Measurements from ENCODE around the gene SERBP1.
A peak's percentile ranks its signal among the peaks of the same experiment; 100 is the strongest.

Gene SERBP1

GRCh38 chr1:67377253-67377652, 52.9 kb downstream of the SERBP1 start:
- Histone ChIP-seq H3K4me3 (ENCODE audit: low read depth, low read length) (no peak overlapping the region), H3K36me3 (ENCODE audit: control insufficient read depth in 2 of 2, insufficient read depth in 1 of 2, low read length in 2 of 2) (peaks cover 0 to 6% of the 10 kb centered on the region in 2 experiments; a peak in 1 of 3 replicates), H3K9me3 (ENCODE audit: control insufficient read depth, insufficient read depth, low read depth, low read length) (no peaks in the 10 kb centered on the region), H3K4me1 (ENCODE audit: control insufficient read depth, insufficient read depth, low read length) (no peaks in the 10 kb centered on the region), H3K27ac (ENCODE audit: extremely low read depth, low read depth, low read length) (no peak overlapping the region)
- ChIA-PET CTCF (interaction anchor here (0.6 kb wide), 1 partner anchor 9 kb away, joined by 3 read pairs; no protein-coding TSS in a partner anchor), POLR2A (no interaction called here)
- TF ChIP-seq, protein P1, sequence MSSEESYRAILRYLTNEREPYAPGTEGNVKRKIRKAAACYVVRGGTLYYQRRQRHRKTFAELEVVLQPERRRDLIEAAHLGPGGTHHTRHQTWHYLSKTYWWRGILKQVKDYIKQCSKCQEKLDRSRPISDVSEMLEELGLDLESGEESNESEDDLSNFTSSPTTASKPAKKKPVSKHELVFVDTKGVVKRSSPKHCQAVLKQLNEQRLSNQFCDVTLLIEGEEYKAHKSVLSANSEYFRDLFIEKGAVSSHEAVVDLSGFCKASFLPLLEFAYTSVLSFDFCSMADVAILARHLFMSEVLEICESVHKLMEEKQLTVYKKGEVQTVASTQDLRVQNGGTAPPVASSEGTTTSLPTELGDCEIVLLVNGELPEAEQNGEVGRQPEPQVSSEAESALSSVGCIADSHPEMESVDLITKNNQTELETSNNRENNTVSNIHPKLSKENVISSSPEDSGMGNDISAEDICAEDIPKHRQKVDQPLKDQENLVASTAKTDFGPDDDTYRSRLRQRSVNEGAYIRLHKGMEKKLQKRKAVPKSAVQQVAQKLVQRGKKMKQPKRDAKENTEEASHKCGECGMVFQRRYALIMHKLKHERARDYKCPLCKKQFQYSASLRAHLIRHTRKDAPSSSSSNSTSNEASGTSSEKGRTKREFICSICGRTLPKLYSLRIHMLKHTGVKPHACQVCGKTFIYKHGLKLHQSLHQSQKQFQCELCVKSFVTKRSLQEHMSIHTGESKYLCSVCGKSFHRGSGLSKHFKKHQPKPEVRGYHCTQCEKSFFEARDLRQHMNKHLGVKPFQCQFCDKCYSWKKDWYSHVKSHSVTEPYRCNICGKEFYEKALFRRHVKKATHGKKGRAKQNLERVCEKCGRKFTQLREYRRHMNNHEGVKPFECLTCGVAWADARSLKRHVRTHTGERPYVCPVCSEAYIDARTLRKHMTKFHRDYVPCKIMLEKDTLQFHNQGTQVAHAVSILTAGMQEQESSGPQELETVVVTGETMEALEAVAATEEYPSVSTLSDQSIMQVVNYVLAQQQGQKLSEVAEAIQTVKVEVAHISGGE (tag by site-specific recombination; conservative IDR thresholded peaks at IDR 0.05; ENCODE audit: low read depth) = no peak
- TF ChIP-seq ZNF701 (tag by site-specific recombination; IDR thresholded peaks at IDR 0.05) (no peak), ZNF571 (tag by site-specific recombination; IDR thresholded peaks at IDR 0.05) (no peak), ZNF624 (tag by site-specific recombination; IDR thresholded peaks at IDR 0.05) (no peak), ZNF433 (tag by site-specific recombination; IDR thresholded peaks at IDR 0.05; ENCODE audit: low read depth) (no peak), ZSCAN30 (tag by site-specific recombination; IDR thresholded peaks at IDR 0.05) (no peak), ZNF335 (tag by site-specific recombination; conservative IDR thresholded peaks at IDR 0.05) (0 out of 2 replicates have a peak, but pooled peaks have one; percentile 19), ZNF629 (tag by site-specific recombination; IDR thresholded peaks at IDR 0.05) (peak; percentile 29; the same call in 1 of the 2 replicates)
- TF ChIP-seq, protein P2, sequence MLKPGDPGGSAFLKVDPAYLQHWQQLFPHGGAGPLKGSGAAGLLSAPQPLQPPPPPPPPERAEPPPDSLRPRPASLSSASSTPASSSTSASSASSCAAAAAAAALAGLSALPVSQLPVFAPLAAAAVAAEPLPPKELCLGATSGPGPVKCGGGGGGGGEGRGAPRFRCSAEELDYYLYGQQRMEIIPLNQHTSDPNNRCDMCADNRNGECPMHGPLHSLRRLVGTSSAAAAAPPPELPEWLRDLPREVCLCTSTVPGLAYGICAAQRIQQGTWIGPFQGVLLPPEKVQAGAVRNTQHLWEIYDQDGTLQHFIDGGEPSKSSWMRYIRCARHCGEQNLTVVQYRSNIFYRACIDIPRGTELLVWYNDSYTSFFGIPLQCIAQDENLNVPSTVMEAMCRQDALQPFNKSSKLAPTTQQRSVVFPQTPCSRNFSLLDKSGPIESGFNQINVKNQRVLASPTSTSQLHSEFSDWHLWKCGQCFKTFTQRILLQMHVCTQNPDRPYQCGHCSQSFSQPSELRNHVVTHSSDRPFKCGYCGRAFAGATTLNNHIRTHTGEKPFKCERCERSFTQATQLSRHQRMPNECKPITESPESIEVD (tag by site-specific recombination; IDR thresholded peaks at IDR 0.05) = peak; percentile 37; the same call in 1 of the 2 replicates

- Histone ChIP-seq H3K4me3 (ENCODE audit: low read depth, low read length) (no peak overlapping the region), H3K27ac (ENCODE audit: extremely low read depth, low read depth, low read length) (no peak overlapping the region), H3K9me3 (ENCODE audit: control insufficient read depth, insufficient read depth, low read depth, low read length) (no peaks in the 10 kb centered on the region), H3K36me3 (ENCODE audit: control insufficient read depth in 2 of 2, insufficient read depth in 1 of 2, low read length in 2 of 2) (peaks cover 0 to 6% of the 10 kb centered on the region in 2 experiments; a peak in 1 of 3 replicates), H3K4me1 (ENCODE audit: control insufficient read depth, insufficient read depth, low read length) (no peaks in the 10 kb centered on the region)
- POLR2A ChIA-PET = no interaction called here
- CTCF ChIA-PET = no interaction called here
- TF ChIP-seq ZNF433 (tag by site-specific recombination; IDR thresholded peaks at IDR 0.05; ENCODE audit: low read depth) (no peak), ZSCAN5A (tag by site-specific recombination; IDR thresholded peaks at IDR 0.05) (no peak), ZNF292 (tag by site-specific recombination; IDR thresholded peaks at IDR 0.05; ENCODE audit: borderline replicate concordance, low read depth) (no peak), ZFHX2 (tag by site-specific recombination; conservative IDR thresholded peaks at IDR 0.05) (peak; percentile 85), EGR2 (tag by site-specific recombination; IDR thresholded peaks at IDR 0.05; ENCODE audit: low read depth) (peak; percentile 88), ZBTB10 (tag by site-specific recombination; IDR thresholded peaks at IDR 0.05) (no peak)
- TF ChIP-seq, protein P3, sequence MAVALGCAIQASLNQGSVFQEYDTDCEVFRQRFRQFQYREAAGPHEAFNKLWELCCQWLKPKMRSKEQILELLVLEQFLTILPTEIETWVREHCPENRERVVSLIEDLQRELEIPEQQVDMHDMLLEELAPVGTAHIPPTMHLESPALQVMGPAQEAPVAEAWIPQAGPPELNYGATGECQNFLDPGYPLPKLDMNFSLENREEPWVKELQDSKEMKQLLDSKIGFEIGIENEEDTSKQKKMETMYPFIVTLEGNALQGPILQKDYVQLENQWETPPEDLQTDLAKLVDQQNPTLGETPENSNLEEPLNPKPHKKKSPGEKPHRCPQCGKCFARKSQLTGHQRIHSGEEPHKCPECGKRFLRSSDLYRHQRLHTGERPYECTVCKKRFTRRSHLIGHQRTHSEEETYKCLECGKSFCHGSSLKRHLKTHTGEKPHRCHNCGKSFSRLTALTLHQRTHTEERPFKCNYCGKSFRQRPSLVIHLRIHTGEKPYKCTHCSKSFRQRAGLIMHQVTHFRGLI (tag by site-specific recombination; IDR thresholded peaks at IDR 0.05) = no peak
- TF ChIP-seq, protein P4, sequence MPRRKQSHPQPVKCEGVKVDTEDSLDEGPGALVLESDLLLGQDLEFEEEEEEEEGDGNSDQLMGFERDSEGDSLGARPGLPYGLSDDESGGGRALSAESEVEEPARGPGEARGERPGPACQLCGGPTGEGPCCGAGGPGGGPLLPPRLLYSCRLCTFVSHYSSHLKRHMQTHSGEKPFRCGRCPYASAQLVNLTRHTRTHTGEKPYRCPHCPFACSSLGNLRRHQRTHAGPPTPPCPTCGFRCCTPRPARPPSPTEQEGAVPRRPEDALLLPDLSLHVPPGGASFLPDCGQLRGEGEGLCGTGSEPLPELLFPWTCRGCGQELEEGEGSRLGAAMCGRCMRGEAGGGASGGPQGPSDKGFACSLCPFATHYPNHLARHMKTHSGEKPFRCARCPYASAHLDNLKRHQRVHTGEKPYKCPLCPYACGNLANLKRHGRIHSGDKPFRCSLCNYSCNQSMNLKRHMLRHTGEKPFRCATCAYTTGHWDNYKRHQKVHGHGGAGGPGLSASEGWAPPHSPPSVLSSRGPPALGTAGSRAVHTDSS (tag by site-specific recombination; IDR thresholded peaks at IDR 0.05) = peak; percentile 48; the same call in 1 of the 2 replicates
Measured at GRCh38 chr1:67376381-67376780, 53.8 kb downstream of the SERBP1 start.
